Right kidney (tissue), 1 donor: ENCODE data around the gene SLC41A3.
"Not testable (repeated sequence)": the region's sequence is repeated elsewhere in the genome, so short reads cannot be mapped to it uniquely, and the experiment has no call there.

Source experiments
- DNase-seq: peaks from one replicate; pipeline ENCODE4 v3.0.0-alpha.2; 2016

The SLC41A3 gene

GRCh38 chr3:125958511-125959316 lies 125.2 kb downstream of the SLC41A3 start:
- DNase-seq = no peak

- no peak for DNase-seq
Measured at GRCh38 chr3:125957674-125958510, 126.0 kb downstream of the SLC41A3 start.

DNA sequence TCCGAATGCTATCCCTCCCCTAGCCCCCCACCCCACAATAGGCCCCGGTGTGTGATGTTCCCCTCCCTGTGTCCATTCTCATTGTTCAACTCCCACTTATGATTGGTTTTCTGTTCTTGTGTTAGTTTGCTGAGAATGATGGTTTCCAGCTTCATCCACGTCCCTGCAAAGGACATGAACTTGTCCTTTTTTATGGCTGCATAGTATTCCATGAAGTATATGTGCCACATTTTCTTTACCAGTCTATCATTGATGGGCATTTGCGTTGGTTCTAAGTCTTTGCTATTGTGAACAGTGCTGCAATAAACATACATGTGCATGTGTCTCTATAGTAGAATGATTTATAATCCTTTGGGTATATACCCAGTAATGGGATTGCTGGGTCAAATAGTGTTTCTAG lies 126.9 kb downstream of the SLC41A3 start:
- not testable (repeated sequence) for DNase-seq
